HG03432 (cell line): ENCODE data around the gene ZNF792.
"Not testable (repeated sequence)": the region's sequence is repeated elsewhere in the genome, so short reads cannot be mapped to it uniquely, and the experiment has no call there.

ENCODE experiments used
- ATAC-seq: cut with Tn5 transposase; IDR thresholded peaks from one replicate; pipeline ENCODE4 v1.9.1; 2021; ENCODE audit warnings: mild to moderate bottlenecking, moderate library complexity; ENCODE audit not compliant: unreplicated experiment

ZNF792 gene

DNA sequence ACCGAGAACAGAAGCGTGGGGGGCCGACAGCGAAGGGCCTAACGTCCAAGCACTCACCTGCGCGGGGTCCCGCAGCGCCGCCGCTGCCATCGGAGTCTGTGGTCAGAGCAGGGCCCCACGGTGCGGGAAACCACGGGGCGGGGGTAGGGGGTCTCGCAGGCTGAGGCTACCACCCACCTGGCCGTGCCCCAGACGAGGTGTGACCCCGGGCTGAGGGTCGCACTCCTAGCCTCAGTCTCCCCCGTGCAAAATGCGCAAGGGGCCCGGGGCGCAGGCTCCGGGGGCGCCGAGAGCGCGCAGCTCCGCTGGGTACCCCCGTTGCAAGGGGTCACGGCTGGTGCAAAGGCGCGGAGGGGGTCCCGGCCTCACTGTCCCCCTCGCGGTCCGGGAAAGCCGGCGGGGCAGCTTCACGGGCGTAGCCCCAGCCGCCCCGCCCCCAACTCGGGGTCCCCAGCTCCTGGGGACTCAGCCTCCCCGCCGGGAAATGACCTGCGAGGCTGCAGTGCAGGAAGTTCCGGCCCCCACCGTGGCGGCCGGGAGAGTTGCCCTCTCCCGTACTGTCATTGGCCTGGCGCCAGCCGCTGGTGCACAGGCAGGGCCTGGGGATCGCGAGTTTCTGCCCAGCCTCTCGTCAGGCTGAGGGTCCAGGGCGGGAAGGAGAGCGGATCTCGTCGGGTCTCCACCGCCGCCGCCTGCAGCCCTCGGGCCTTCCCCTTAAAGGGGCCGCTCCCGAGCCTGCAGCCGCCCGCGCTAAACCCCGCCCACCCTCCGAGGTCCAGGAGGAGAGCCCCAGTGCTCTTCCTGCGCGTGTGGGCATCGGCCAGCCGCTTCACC lies at the start of gene ZNF792:
ZNF792 (minus strand) TSS at position 657 of the 834 bp plus-strand sequence; CDS start at position 90, 567 bp downstream.
- peak; percentile 77 for ATAC-seq

DNA sequence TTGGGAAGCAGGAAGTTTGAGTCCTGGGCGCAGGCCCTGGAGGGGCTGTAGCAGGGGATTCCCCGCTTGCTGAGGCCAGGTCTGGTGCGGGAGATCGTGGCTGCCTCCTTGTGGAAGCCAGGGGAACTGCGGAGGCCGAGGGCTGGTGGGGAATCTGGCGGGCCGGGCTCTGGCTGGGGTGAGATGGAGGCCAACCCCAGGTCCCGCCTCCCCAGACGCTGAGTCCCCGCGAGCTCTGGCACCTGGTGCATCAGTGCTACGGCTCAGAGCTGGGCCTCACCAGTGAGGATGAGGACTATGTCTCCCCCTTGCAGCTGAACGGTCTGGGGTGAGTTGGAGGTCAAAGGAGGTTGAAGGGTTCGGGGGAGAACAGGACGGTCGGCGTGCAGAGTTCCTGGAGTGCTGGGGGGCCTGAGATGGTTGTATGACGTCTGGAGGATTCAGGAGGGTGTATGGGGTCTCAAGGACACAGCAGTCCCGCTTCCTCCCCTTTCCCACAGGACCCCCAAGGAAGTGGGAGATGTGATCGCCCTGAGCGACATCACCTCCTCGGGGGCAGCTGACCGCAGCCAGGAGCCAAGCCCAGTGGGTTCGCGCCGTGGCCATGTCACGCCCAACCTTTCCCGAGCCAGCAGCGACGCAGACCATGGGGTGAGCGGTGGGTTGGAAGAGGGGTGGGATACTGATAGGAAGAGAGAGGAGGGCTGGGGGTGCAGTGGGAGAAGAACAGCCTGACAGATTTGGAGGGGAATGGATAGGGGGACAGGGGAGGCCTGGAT lies 49.2 kb upstream of the ZNF792 start:
- no peak for ATAC-seq

DNA sequence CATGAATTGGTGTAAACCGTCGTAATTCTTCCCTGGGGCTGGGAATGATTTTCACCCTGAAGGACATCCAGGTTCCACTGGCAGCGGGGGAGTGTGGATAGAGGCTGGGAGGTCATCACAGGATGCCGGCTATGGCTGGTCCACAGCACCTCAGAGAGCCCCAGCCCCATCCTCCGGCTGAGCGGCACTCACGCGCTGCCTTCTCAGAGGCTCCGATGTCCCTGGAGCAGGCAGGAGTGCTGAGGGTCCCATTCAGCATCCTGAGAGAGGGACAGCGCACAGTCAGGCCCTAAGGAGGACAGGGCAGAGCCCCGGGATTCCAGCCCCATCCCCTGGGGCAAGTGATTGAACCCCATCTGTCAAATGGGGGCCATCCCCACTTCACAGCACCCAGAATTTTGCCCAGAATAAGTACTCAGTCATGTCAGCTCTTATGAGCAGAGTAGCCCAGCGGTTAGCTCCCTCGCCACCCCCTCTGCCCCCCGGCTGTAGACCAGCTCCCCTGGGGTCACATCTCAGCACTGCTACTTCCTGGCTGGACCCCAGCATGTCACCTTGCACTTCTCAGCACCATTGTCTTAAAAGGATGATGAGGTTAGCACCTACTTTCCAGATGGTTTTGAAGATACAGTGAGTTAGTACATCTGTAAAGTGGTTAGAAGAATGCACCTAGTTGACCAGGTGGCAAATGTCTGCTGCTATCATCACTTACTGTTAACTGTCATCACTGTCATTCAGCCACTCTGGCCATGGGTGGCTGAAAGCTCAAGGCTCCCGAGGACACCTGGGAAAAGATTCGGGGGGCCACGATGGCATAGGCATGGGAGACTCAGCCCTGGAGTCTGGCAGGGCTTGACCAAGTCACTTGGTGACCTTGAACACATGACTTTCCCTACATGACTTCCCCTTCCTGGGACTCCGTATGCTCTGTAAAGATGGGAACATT lies 48.0 kb upstream of the ZNF792 start:
- no peak for ATAC-seq

DNA sequence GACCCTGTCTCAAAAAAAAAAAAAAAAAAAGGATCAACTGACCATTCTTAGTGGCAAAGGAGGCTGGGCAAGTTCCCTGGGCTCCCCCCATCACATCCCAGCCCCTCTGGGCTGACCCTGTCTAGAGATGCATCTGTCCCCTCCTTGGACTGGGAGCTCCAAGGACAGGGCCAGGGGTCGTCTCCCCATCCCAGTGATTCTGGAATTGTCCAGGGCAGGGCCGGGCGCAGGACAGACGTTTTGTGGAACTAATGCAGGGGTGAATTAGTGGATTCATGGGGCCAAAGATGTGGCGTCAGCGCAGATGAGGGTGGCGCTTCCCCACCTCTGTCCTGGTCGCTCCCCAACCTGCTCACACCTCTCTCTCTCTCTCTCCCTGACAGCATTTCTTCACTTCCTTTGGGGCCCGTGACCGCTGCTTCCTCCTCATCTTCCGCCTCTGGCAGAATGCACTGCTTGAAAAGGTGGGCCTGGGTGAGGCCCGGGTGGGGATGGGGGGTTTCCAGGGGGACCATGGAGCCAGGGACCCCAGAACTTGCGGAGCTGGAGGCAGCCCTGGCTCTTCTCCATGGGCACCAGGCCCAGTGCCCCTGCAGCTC lies 47.2 kb upstream of the ZNF792 start:
- ATAC-seq, result no peak

DNA sequence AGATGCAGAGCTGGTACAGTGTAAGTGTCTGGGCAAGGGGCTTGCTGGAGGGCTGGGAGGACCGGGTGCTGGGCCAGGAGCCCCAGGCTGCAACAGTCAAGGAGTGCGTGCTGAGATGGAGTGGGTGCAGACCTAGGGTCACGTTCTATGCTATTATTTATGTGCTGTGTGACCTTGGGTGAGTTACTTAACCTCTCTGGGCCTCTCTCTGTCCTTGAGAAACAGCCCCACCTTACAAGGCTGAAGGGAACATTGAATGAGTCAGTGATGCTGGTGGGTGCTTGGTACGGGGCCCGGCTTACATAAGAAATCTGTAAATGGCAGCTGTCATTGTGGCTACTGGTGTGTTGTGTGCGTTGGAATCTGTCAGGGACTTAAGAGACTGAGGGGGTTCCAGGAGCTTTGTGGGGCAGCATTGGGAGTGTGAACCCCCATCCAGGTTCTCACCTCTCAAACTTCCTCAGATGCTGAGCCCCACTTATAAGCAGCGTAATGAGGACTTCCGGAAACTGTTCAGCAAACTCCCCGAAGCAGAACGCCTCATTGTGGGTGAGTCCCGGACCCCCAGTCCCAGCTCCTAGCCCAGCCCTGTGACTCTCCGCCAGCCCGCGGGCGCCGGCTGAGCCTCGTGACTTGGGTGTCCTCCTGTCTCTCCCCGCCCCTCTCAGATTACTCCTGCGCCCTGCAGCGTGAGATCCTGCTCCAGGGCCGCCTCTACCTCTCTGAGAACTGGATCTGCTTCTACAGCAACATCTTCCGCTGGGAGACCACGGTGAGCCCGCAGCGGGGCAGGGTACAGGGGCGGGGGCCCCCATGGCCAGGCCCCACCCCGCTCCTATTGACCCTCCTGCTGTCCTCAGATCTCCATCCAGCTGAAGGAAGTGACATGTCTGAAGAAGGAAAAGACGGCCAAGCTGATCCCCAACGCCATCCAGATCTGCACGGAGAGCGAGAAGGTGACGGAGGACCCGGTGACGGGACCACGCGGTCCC lies 45.7 kb upstream of the ZNF792 start:
- ATAC-seq, result no peak

DNA sequence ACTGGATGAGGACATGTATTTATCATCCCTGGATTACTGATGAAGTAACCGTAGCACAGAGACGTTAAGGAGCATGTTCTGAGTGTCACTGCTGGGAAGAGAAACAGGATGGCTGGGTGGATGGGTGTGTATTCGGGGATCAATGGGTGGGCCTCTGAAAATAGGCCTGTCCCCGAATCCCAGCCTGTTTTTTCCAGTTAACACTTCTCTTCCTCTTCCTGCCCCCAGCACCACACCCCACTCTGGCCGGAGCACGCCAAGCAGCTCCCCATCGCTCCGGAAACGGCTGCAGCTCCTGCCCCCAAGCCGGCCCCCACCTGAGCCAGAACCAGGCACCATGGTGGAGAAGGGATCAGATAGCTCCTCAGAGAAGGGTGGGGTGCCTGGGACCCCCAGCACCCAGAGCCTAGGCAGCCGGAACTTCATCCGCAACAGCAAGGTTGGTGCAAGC lies 44.9 kb upstream of the ZNF792 start:
- no peak for ATAC-seq

DNA sequence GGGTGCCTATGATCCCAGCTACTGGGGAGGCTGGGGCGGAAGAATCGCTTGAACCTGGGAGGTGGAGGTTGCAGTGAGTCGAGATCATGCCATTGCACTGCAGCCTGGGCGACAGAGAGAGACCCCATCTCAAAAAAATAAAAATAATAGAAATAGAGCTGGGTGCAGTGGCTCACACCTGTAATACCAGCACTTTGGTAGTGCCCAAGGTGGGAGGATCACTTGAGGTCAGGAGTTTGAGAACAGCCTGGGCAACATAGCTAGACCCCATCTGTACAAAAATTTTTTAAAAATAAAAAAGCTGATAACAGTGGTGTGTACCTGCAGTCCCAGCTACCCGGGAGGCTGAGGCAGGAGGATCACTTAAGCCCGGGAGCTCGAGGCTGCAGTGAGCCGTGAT lies 43.4 kb upstream of the ZNF792 start:
- ATAC-seq, result not testable (repeated sequence)

DNA sequence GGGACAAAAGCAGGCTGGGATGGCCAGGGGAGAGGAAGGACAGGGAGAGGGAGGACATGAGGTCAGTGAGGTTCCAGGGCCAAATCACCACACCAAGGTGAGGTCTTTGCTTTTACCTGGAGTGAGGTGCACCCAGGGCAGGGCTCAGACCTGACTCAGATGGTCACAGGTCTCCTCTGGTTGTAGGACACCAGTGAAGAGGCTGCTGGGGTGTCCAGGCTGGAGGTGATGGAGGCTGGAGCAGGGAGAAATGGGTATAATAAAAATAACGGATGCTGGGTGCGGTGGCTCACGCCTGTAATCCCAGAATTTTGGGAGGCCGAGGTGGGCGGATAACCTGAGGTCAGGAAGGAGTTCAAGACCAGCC lies 43.0 kb upstream of the ZNF792 start:
- ATAC-seq, result no peak

DNA sequence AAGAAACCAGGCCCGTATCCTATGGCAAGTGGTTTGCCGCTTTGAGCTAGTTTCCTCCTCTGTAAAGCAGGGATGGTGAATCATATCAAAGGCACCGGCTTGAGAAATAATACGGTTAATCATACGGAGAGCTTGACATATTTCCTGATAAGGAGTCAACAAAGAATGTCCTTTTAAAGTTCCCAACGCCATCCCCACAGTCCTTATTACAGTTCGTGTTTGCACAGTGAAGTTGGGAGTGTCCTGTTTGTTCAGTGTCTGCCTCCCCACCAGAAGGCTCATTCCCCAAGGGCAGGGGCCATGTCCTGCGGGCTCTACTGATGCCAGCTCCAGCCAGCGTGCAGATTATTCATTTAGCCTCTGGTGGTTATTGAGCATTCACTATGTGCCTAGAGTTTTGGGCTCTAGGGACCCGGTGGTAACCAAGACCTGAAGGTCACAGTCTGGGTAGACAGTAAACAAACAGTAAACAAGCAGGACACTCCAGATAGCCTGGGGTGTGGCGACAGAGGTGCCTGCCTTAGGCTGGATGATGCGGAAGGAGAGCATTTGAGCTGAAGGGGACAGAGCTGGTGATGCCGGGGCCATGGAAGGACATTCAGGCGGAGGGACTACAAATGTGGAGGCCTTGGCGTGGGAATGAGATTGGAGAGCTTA lies 42.4 kb upstream of the ZNF792 start:
- ATAC-seq, result no peak

DNA sequence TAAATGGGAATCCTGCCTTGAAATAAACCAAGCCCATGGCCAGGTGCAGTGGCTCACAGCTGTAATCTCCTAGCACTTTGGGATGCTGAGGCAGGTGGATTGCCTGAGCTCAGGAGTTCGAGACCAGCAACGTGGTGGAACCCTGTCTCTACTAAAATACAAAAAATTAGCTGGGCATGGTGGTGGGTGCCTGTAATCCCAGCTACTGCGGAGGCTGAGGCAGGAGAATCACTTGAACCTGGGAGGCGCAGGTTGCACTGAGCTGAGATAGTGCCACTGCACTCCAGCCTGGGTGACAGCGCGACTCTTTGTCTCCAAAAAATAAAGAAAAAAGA lies 41.9 kb upstream of the ZNF792 start:
- not testable (repeated sequence) for ATAC-seq

DNA sequence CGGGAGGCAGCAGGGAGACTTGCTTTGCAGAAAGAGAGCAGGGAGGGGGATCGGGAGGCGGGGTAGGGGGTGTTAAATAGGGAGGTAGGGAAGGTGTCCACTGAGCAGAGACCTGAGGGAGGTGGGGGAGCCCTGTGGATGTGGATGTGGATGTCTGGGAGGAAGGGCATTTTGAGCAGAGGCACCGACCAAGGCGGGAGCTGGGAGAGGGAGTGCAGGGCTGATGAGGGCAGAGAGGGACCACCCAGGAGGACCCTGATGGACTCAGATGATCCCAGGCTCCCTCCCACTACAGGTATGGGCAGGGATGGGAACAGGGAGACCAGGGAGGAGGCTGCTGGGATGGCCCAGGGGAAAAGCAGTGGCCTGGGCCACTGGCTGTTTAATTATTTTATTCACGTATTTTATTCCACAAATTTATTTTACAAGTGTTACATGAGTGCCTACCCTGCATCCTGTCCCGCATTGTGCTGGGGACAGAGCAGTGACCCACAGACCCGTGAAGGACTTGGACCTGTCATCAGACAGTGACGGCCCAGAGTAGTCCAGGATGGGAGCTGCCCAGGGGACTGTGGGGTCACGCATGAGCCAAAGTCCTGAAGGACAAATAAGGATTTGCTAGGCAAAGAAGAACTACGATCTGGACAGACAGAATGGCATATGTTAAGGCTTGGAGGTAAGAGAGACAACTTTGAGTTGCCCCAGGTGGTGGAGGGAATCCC lies 41.4 kb upstream of the ZNF792 start:
- ATAC-seq, result no peak

DNA sequence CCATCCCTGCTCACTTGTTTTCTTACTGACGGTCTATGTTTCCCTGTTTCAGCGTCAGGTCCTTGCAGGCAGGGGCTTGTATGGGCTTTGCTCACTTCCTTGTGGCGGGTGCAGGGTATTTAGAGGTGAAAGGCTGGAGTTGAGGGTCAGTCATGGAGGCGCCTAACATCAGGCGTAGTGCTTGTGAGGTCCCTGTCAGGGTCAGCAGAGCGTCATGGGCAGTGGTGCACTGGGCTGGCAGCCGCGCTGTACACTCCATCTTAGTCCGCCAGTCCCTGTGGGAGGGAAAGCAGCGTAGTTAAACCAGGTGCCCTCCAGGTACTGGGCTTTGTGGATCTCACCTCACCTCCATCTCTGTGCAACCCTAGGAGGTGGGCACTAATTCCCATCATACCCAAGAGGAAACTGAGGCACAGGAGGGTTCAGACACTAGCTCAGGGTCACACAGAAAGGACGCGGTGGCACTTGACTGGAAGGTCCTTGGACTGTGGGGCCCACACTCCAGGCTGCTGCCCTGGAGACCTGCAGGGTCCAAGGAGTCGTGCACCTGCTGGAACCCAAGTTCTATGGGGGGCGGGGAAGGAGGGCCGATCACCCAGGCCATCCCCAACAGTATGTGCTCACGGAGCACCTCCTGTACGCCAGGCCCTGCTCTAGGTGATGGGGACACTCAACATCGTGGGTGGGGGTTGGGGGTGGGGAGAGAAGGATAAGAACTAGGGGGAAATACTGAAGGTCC lies 40.7 kb upstream of the ZNF792 start:
- ATAC-seq, result no peak

DNA sequence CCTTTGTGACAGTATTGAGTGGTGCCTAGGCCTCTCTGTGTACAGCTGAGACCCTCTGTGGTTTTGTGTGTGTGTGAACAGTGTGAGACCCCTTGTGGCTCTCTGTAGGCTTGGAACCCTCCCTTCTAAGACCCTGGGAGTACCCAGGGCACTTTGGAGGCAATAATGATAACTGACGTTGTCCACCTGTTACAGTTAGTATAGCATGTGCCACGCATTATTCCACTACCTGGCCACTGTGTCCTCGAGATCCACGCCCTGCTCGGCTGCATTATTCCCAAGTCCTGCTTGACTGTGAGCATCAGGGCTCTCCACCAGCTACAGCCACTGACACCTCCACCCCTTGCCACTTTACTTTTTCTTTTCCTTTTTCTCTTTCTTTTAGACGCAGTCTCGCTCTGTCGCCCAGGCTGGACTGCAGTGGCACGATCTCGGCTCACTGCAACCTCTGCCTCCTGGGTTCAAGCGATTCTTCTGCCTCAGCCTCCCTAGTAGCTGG lies 38.1 kb upstream of the ZNF792 start:
- no peak for ATAC-seq

DNA sequence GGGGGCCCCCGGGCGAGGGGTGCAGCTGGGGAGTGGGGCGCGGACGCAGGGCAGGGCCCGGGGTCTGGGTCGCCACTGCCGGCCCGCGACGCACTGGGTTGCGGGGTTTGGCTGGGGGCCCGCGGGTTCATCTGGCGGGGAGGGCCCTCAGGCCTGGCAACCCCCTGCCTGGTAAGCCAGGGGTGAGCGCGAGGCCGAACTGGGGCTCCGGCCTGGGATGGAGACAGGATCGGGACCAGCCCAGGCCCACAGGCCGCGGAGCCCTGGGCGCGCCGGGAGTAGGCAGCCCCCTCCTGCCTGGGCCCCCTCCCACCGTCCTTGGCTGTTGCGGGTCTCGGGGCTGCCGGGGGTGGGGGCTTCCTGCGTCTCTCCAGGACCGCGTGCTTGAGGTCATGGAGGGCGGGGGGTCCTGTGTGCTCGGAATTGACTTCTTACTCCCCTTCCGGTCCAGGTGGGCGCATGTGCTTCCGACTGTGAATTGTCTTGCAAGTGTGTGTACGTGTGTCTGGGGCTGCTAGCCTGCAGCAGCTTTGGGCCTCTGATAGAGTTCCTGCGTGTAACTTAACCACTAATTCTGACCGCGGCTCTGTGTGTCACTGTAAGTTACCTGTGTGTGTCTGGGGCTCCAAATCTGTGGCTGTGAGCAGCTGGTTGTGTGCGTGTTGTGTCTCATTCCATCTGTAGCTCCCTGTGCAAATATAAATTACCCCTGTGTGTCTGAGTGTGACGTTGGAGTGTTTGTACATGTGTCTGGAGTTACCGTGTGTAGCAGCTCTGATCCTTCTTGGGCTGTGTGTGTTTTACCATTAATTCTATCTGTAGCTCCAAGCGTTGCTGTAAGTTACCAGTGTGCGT lies 36.8 kb upstream of the ZNF792 start:
- ATAC-seq, result peak; percentile 21

DNA sequence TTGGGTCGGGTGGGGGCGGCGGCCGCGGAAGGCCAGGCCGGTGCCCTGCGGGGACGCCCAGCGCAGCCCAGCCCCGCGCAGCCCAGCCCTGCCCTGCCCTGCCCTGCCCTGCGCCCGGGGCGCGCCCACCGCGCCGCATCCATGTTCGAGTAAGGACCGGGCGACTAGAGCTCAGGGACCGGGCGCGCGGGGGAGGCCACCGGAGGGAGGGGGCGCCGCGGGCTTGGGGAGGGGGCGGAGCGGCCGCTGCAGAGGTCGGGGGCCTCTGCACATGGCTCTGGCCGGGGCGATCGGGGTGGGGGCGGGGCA lies 36.3 kb upstream of the ZNF792 start:
- no peak for ATAC-seq

DNA sequence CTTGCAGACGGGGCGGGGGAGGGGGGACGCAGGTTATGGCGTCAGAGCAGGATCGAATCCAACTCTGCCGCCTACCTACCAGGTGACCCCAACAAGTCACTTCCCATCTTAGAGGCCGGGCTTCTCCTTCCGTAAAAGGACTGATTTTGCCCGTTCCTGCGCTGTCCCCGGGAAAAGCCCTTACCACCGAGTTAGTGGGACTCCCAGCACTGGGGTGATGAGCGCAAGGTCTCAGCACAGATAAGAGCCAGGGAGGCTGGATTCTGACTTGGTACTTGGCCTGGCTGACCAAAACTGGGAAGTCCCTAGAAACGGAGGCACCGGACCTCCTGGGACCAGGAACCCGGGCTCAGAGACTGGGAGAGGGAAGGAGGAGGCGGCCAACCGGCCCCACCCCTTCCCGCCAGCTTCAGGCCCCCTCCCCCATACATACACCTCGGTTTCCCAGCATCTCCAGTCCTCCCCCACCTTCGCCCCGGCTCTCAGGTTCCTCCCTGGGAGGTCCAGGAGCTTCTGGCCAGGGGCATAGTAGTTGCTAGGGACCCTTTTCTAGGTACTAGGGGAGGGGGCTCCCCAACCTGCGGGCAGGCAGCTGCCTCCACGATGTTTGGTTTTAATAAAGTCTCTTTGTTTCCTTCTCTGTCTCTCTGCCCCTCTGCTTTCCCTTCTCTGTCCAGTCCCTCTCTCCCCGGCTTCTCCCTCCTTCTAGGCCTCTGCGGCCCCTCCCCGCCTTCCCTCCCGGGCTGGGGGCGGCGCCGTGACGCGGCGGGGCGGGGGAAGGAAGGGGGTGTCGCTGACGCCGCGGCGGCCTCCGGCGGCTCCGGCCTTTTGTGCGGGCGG lies 35.7 kb upstream of the ZNF792 start, which contains the start of gene GRAMD1A:
GRAMD1A (plus strand) TSS at position 826 of the 840 bp plus-strand sequence. CDS start 156 bp downstream, outside the sequence.
- ATAC-seq, result peak; percentile 64
